GM21619 (cell line): ENCODE data around the gene ADORA3.
A peak's percentile ranks its signal among the peaks of the same experiment; 100 is the strongest.

Experiments
- ATAC-seq: cut with Tn5 transposase; IDR thresholded peaks from one replicate; pipeline ENCODE4 v1.9.1; 2021; ENCODE audit not compliant: unreplicated experiment

ADORA3 gene

GRCh38 chr1:111476214-111476613, 27.2 kb downstream of the ADORA3 start:
- no peak for ATAC-seq

DNA sequence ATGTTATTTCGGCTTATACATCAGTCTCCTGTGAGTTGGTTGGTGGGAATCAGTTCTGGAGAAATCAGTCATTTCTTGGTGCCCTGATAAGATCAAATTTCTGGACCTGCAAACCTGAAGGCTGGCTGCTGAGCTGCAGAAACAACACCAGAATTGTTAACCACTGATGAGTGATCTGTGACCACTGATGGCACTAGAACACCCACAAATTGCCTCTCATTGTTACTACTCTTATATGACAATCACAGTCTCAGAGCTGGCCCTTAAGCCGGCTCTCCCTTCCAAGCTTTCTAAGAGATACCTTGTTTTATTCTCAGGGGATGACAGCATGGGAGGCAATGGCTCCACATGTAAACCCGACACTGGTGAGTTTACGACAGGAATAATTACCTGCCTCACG, 27.7 kb downstream of the ADORA3 start:
- no peak for ATAC-seq

- no peak for ATAC-seq
Observed at GRCh38 chr1:111474521-111474920, 28.9 kb downstream of the ADORA3 start.

DNA sequence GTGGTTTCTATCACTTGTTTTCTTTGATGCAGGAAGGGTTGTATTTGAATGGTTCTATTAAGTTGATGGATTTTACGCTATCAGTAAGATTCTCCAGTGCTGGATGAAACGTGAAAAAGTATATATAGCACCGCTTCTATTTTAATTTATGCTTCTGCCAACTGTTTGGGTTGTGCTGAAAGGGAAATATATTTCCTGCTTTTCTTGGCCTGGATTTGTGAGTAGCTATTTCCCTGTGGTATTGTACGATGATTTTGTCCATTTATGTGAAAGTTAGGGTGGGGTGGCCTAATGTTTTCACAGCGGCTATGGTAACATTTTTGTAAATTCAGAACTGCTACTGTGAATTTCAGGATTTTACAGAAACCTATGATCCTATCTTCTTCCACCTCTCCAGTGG, 29.3 kb downstream of the ADORA3 start:
- ATAC-seq = no peak

GRCh38 chr1:111471538-111471937, 31.9 kb downstream of the ADORA3 start:
- ATAC-seq = no peak

DNA sequence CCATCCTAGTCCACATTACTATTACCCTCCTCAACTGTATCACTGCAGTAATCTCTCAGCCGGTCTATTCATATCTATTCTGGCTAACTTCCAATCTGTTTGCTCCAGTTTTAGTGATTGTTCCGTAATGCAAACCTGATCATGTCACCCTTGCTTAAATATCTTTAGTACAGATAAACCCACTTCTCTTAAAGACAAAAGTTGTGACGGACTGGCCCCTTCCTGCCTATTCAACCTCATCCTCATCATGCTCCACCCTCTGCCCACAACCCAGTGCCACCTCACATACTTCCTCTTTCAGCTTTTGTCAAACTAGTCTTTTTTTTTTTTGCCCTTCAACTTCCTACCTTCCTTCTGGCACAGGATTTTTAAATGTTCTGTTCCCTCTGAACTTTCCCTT, 32.4 kb downstream of the ADORA3 start:
- no peak for ATAC-seq

GRCh38 chr1:111470596-111470995, 32.8 kb downstream of the ADORA3 start:
- no peak for ATAC-seq

- no peak for ATAC-seq
Observed at GRCh38 chr1:111469539-111469938, 33.9 kb downstream of the ADORA3 start.

GRCh38 chr1:111468717-111469100, 34.7 kb downstream of the ADORA3 start:
- no peak for ATAC-seq

- no peak for ATAC-seq
Observed at GRCh38 chr1:111467865-111468716, 35.3 kb downstream of the ADORA3 start.

DNA sequence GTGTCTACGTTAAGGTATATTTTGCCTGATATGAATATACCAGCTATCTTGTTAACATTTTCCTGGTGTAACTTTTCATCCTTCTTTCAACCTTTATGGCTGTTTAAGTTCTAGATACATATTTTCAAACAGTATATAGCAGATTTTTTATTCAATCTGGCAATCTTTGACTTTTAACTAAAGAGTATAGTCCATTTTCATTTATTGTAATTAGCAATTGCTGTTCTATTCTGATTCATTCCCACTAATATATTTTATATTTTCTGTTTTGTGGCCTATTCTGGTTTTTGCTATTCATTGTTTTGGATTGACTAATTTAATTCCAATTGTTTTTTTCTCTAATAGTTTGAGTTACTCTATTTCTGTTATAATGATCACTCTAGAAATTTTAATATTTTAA, 37.0 kb downstream of the ADORA3 start:
- no peak for ATAC-seq

- ATAC-seq = no peak
Observed at GRCh38 chr1:111465754-111466153, 37.7 kb downstream of the ADORA3 start.

DNA sequence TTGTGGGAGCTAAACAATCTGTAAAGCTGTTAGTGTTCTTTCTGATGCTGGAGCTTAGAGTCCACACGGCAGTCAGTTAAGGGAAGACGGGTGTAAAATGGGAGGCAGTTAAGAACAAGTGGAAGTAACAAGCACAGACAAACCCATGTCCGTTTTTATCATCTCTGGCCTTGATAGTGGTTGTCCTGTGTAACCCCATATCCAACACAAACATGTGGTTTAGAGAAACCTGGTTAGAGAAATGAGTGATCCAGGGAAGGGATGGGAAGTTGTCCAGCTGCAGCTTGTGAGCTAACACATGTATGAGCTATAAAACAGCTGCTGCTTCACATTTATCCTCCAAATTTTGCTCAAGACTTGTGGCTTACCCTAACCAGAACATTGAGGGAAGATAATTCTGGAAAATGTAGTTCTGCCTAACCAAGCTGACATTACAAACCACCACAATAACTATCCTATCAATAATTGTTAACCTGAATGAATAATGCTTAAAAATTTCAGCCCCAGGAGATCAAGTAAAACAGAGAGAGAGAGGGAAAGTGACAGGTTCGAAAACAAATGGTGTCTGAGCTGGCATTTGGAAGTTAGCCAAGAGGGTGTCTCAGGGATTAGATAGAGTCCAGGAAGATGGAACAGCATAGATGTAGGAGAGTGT, 40.3 kb downstream of the ADORA3 start:
- no peak for ATAC-seq

- no peak for ATAC-seq
Observed at GRCh38 chr1:111462370-111463028, 40.9 kb downstream of the ADORA3 start.

DNA sequence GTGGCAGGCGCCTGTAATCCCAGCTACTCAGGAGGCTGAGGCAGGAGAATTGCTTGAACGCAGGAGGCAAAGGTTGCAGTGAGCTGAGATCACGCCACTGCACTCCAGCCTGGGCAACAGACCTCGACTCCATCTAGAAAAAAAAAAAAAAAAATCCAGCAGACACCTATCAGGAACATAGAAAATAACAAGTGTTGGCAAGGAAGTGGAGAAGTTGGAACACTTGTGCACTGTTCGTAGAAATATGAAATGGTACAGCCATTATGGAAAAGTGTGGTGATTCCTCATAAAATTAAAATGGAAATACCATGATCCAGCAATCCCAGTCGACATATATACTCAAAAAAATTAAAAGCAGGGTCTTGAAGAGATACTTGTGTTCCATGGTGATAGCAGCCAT, 41.7 kb downstream of the ADORA3 start:
- no peak for ATAC-seq

DNA sequence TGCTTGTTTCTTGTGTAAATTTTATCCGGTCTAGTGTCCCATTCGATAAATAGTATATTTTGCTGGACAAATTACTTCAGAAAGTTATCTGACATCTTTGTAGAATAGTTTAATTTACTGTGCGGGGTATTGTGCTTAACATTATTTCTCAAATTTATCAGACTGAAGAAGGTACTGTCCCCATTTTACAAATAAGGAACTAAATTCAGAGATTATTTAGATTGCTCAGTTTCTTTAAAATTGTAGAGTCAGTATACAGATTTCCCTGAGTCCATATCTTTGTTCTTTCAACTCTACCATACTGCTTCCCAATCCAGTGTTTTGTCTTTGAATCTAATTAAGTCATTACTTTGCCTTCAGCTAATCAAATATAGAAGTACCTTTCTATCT, 47.8 kb downstream of the ADORA3 start:
- no peak for ATAC-seq

- ATAC-seq = peak; percentile 53
Observed at GRCh38 chr1:111454859-111455641, 48.4 kb downstream of the ADORA3 start.

- no peak for ATAC-seq
Observed at GRCh38 chr1:111453706-111454105, 49.7 kb downstream of the ADORA3 start.

- no peak for ATAC-seq
Observed at GRCh38 chr1:111452581-111452980, 50.9 kb downstream of the ADORA3 start.

DNA sequence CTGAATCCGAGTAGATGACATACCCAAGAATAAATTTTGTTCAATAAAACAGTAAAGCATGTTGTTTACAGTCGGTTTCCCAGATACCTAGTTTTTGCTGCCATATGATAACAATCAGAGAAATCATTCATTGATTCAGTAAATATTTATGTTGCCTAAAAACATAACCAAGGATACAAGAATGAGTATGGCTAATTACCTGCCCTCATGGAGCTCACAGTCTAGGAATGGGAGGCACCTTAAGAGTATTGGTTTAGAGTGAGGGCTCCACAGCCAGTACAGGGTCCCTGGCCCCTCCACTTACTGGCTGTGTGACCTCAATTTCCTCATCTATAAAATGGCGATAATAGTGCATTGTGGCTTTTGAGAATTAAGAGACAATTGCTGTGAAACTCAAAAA, 53.2 kb downstream of the ADORA3 start:
- ATAC-seq = no peak

DNA sequence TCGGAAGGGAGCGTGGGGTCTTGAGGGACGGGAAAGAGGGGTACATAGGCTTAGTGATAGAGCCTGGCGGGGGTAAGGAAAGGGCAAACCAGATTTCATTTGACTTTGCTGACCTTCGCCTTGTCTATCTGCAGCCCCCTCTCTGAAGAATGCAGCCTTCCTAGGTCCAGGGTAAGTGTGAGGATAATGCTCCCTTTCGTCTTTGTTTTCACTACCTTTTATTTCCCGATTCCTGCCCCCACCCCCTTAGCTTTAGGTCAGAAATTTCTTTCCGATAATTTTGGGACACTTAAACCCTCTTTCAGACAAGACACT, 53.8 kb downstream of the ADORA3 start:
- ATAC-seq = no peak
